ENCODE data around the gene TNFRSF9.

DNA sequence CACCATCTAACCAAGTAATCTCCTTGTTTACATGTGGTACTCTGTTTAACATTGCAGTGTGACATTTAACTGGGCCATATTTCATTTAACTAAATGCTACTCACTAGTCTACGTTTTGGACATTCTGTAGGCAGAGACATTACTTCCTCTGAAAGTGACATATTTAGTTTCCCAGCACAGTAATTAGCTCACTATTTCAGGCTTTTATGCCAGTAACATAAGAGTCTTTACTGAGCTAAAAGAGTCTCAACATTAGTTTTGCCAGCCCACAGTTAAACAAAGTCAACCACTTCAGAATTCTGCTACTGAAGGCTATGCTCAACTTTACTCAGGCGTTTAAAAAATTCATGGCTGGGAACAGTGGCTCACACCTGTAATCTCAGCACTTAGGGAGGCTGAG, 2.6 kb upstream of the TNFRSF9 start:
- no peak for TF ChIP-seq YY1 (IDR thresholded peaks at IDR 0.05; ENCODE audit: insufficient read depth, insufficient read length)
- no peak for TF ChIP-seq ZNF274 (IDR thresholded peaks at IDR 0.05; ENCODE audit: low read depth, low read length)
- TF ChIP-seq SUZ12 (IDR thresholded peaks at IDR 0.05; ENCODE audit: extremely low read depth, insufficient read depth, insufficient read length): no peak
